Peyer's patch (tissue), 4 donors: Measurements from ENCODE around the gene FZD10.

Source experiments
- CTCF ChIP-seq, 6 experiments: fragments of 450-650 bp in 4 of 6; fragments of 200-600 bp in 2 of 6; sonication (generic) in 1 of 6; IDR thresholded peaks; one replicate each; pipeline ENCODE4 v1.5.1; 2017 to 2019; ENCODE audit warnings: antibody characterized with exemption in 6 of 6, mild to moderate bottlenecking in 3 of 6, moderate library complexity in 1 of 6
- POLR2A ChIP-seq, 2 donors: fragments of 450-650 bp; IDR thresholded peaks; one replicate each; pipeline ENCODE4 v1.5.1; 2017; ENCODE audit warnings: antibody characterized with exemption in 2 of 2, mild to moderate bottlenecking in 2 of 2, moderate library complexity in 2 of 2

- TF ChIP-seq CTCF (IDR thresholded peaks at IDR 0.05) (no peak), POLR2A (IDR thresholded peaks at IDR 0.05) (no peak)
These were observed 24.9 kb upstream of the FZD10 start for GRCh38 chr12:130137040-130138018.
